BLaER1 treated with 17β-estradiol and CSF1 and Interleukin-3, amounts not matched to agents 10 nM and 100 nM (cell line): ENCODE measurements around the gene TPK1.
"Not testable (repeated sequence)": the region's sequence is repeated elsewhere in the genome, so short reads cannot be mapped to it uniquely, and the experiment has no call there.

Experiments
- H3K27ac ChIP-seq, 11 experiments: shearing (Covaris generic); formaldehyde crosslinking; 2 replicates each; pipeline ENCODE4 v1.8.1; 2022
- H3K27me3 ChIP-seq, 11 experiments: shearing (Covaris generic); formaldehyde crosslinking; 2 replicates each; pipeline ENCODE4 v1.8.1; 2022
- H3K36me3 ChIP-seq, 11 experiments: shearing (Covaris generic); formaldehyde crosslinking; 2 replicates each; pipeline ENCODE4 v1.8.1; 2022
- H3K4me1 ChIP-seq, 10 experiments: shearing (Covaris generic); formaldehyde crosslinking; 2 replicates each; pipeline ENCODE4 v1.8.1; 2022
- H3K4me2 ChIP-seq, 11 experiments: shearing (Covaris generic); formaldehyde crosslinking; 2 replicates each; pipeline ENCODE4 v1.8.1; 2022
- H3K4me3 ChIP-seq, 10 experiments: shearing (Covaris generic); formaldehyde crosslinking; 2 replicates each; pipeline ENCODE4 v1.8.1; 2022
- H3K9ac ChIP-seq, 11 experiments: shearing (Covaris generic); formaldehyde crosslinking; 2 replicates each; pipeline ENCODE4 v1.8.1; 2022
- H3K9me3 ChIP-seq, 11 experiments: shearing (Covaris generic); formaldehyde crosslinking; replicated peaks in 1 of 11; 2 replicates each; pipeline ENCODE4 v1.8.1; 2022
- H4K20me1 ChIP-seq, 11 experiments: shearing (Covaris generic); formaldehyde crosslinking; 2 replicates each; pipeline ENCODE4 v1.8.1; 2022
- Cebpa-rat ChIP-seq, 11 experiments: shearing (Covaris generic); IDR thresholded peaks; 2 replicates each; pipeline ENCODE4 v1.8.1; 2022

TPK1 gene

GRCh38 chr7:144787127-144787526 lies 48.7 kb downstream of the TPK1 start:
- Histone ChIP-seq H3K36me3 (no peaks in the 10 kb centered on the region), H3K9ac (no peak overlapping the region), H3K4me3 (no peak overlapping the region), H3K27me3 (no peaks in the 10 kb centered on the region), H4K20me1 (no peaks in the 10 kb centered on the region; a peak in 1 of 22 replicates), H3K4me1 (no peaks in the 10 kb centered on the region), H3K27ac (no peak overlapping the region), H3K9me3 (no peaks in the 10 kb centered on the region), H3K4me2 (no peak overlapping the region)
- no peak for TF ChIP-seq Cebpa-rat (IDR thresholded peaks at IDR 0.05)

DNA sequence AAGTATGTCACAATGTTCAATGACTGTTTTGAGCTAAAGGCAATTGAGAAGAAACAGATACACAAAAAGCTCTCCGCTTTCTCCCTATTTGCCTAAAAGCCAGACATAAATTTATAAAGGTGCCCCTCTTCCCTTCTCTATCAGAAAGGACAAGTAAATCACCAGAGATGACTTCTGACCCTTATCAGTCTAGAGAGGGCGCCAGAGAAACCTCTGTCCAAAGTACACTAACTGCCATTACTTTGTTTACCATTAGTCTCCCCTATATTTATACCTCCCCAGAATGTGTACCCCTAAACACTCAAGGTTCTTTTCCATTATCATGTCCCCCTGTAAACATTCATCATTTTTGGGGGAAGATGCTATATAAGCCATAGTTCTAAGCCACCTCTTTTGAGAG lies 49.3 kb downstream of the TPK1 start:
- H3K9me3 ChIP-seq, result no peaks in the 10 kb centered on the region
- TF ChIP-seq Cebpa-rat (IDR thresholded peaks at IDR 0.05), result no peak

DNA sequence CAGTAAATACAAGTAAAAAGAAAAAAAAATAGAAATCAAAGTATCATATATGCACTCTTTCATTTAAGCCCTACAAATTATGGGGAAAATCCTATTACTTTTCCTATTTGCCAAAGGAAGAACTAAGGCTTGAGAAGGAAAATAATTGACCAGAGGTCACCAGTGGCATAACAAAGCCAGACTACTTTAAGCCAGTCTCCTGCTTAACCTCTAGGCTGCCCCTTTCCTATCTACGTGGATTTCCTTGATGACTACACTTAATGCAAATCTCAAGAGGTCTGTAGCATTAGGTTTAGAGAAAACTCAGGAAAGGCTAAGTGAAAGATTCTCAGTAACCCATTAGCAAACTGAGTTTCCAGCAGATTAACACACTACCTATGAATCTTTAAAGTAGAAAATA lies 49.8 kb downstream of the TPK1 start:
- no peaks in the 10 kb centered on the region for H3K4me1 ChIP-seq
- no peaks in the 10 kb centered on the region for H3K27me3 ChIP-seq
- H3K27ac ChIP-seq, result no peak overlapping the region
- H3K9ac ChIP-seq, result no peak overlapping the region
- H3K9me3 ChIP-seq, result no peaks in the 10 kb centered on the region
- no peak for TF ChIP-seq Cebpa-rat (IDR thresholded peaks at IDR 0.05)
- H3K36me3 ChIP-seq, result no peaks in the 10 kb centered on the region
- no peak overlapping the region for H3K4me3 ChIP-seq
- no peak overlapping the region for H3K4me2 ChIP-seq
- H4K20me1 ChIP-seq, result no peaks in the 10 kb centered on the region; a peak in 1 of 22 replicates

More for the DNA sequence above, 49.3 kb downstream of the TPK1 start:
- H3K9ac ChIP-seq, result no peak overlapping the region
- H3K27ac ChIP-seq, result no peak overlapping the region
- H3K36me3 ChIP-seq, result no peaks in the 10 kb centered on the region
- H3K4me3 ChIP-seq, result no peak overlapping the region
- H3K4me2 ChIP-seq, result no peak overlapping the region
- no peaks in the 10 kb centered on the region; a peak in 1 of 22 replicates for H4K20me1 ChIP-seq
- H3K4me1 ChIP-seq, result no peaks in the 10 kb centered on the region
- no peaks in the 10 kb centered on the region for H3K27me3 ChIP-seq

DNA sequence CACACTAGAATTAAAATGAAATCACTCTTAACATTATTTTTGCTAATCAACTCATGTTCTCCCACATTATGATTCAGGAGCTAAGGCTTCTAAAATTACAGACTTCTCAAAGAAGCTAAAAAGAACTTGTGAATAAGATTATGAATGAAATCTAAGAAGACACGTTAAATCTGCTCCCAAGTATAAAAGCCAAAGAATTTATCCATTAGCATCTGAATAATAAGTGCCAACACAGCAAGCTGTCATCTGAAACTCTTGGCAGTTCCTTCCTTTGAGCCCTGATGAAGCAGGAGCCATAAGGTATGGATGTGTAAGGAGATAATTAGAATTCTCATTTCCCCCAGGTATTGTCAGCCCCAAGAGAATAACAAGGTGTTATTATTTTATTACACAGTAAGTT lies 50.3 kb downstream of the TPK1 start:
- Histone ChIP-seq H3K4me1 (no peaks in the 10 kb centered on the region), H3K9me3 (no peaks in the 10 kb centered on the region), H3K27me3 (no peaks in the 10 kb centered on the region), H3K27ac (no peak overlapping the region), H3K4me3 (no peak overlapping the region), H3K9ac (no peak overlapping the region), H3K36me3 (no peaks in the 10 kb centered on the region), H3K4me2 (no peak overlapping the region), H4K20me1 (no peaks in the 10 kb centered on the region; a peak in 1 of 22 replicates)
- TF ChIP-seq Cebpa-rat (IDR thresholded peaks at IDR 0.05), result no peak

GRCh38 chr7:144784943-144785342 lies 50.9 kb downstream of the TPK1 start:
- Histone ChIP-seq H3K36me3 (no peaks in the 10 kb centered on the region), H3K4me3 (no peak overlapping the region), H3K27ac (no peak overlapping the region), H3K4me1 (no peaks in the 10 kb centered on the region), H4K20me1 (no peaks in the 10 kb centered on the region; a peak in 1 of 22 replicates), H3K9ac (no peak overlapping the region), H3K9me3 (no peaks in the 10 kb centered on the region), H3K4me2 (no peak overlapping the region), H3K27me3 (no peaks in the 10 kb centered on the region)
- TF ChIP-seq Cebpa-rat (IDR thresholded peaks at IDR 0.05), result no peak

- H4K20me1 ChIP-seq, result no peaks in the 10 kb centered on the region; a peak in 1 of 22 replicates
- no peak for TF ChIP-seq Cebpa-rat (IDR thresholded peaks at IDR 0.05)
- no peak overlapping the region for H3K4me3 ChIP-seq
- H3K9ac ChIP-seq, result no peak overlapping the region
- H3K4me1 ChIP-seq, result no peaks in the 10 kb centered on the region
- H3K27me3 ChIP-seq, result no peaks in the 10 kb centered on the region
- no peak overlapping the region for H3K4me2 ChIP-seq
- H3K27ac ChIP-seq, result no peak overlapping the region
- H3K9me3 ChIP-seq, result no peaks in the 10 kb centered on the region
- H3K36me3 ChIP-seq, result no peaks in the 10 kb centered on the region
Observed at GRCh38 chr7:144784441-144784840, 51.4 kb downstream of the TPK1 start.

GRCh38 chr7:144782883-144783282 lies 53.0 kb downstream of the TPK1 start:
- no peak for TF ChIP-seq Cebpa-rat (IDR thresholded peaks at IDR 0.05)
- no peak overlapping the region for H3K9ac ChIP-seq
- H4K20me1 ChIP-seq, result no peaks in the 10 kb centered on the region; a peak in 1 of 22 replicates
- no peak overlapping the region for H3K4me3 ChIP-seq
- no peak overlapping the region for H3K4me2 ChIP-seq
- H3K27me3 ChIP-seq, result no peaks in the 10 kb centered on the region
- H3K9me3 ChIP-seq, result no peaks in the 10 kb centered on the region
- no peaks in the 10 kb centered on the region for H3K36me3 ChIP-seq
- no peak overlapping the region for H3K27ac ChIP-seq
- H3K4me1 ChIP-seq, result no peaks in the 10 kb centered on the region

GRCh38 chr7:144780071-144780608 lies 55.7 kb downstream of the TPK1 start:
- Histone ChIP-seq H3K27ac (no peak overlapping the region), H3K36me3 (no peaks in the 10 kb centered on the region), H3K4me2 (no peak overlapping the region), H3K9me3 (no peaks in the 10 kb centered on the region), H3K27me3 (no peaks in the 10 kb centered on the region), H3K4me1 (no peaks in the 10 kb centered on the region), H3K4me3 (no peak overlapping the region), H3K9ac (no peak overlapping the region), H4K20me1 (no peaks in the 10 kb centered on the region)
- TF ChIP-seq Cebpa-rat (IDR thresholded peaks at IDR 0.05), result no peak

- not testable (repeated sequence) for H3K9me3 ChIP-seq, H3K4me3 ChIP-seq, H3K4me1 ChIP-seq, H3K9ac ChIP-seq, H3K27ac ChIP-seq, H3K4me2 ChIP-seq, H3K27me3 ChIP-seq, H3K36me3 ChIP-seq, H4K20me1 ChIP-seq
Observed at GRCh38 chr7:144777889-144778288, 58.0 kb downstream of the TPK1 start.

DNA sequence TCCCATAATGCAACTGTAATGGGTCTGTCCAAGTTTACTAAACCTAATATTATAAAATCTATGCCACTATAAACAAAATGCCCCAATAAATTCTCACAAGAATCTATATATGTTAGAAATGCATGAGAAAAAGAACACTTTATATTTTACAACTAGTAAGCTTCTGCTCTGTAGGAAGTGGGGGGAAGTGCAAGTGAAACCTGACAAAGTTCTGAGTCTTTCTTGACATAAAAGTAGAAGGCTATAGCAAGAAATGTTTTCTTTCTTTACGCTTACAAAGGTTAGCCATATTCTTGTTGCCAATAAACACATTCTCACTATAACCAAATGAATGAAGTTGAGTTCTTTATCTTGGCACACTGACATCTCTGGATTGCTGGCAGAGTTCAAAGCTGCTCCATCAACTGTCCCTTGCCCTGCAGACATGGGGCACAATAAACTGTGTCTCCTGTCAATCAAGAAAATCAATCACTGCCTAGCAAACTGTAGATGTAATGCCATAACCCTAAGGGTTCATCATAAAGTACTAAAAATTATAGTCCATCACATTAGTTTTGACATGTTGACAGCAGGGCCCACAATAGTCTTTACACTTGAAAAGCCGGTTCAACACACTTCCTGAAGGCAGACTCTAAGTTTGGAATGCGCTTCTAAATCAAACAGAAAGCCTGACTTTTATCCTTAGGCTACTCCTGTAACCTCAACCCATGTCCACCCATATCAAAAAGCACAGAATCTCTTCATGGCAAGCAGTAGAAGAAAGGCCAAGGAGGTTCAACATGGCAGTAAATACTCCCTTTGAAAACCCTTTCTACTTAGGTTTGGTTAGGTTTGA lies 58.6 kb downstream of the TPK1 start:
- no peaks in the 10 kb centered on the region for H3K36me3 ChIP-seq
- H3K9ac ChIP-seq, result no peak overlapping the region
- H3K9me3 ChIP-seq, result no peaks in the 10 kb centered on the region
- no peak for TF ChIP-seq Cebpa-rat (IDR thresholded peaks at IDR 0.05)
- no peak overlapping the region for H3K27ac ChIP-seq
- no peak overlapping the region for H3K4me3 ChIP-seq
- no peaks in the 10 kb centered on the region for H4K20me1 ChIP-seq
- no peak overlapping the region for H3K4me2 ChIP-seq
- no peaks in the 10 kb centered on the region for H3K27me3 ChIP-seq
- H3K4me1 ChIP-seq, result no peaks in the 10 kb centered on the region
